Caco-2 (cell line): ENCODE measurements around the gene MBNL2. TPM values are rescaled to one million over a fixed set of nuclear protein-coding genes. Genes with fewer than 3 reads are reported as not detected.

Experiments
- BruUV-seq: library from RNA; stranded (reverse); fragments of 400-500 nt; replicated peaks from 2 replicates; lab custom pipeline; 2021; lab: Mats Ljungman, UMichigan
- CTCF ChIA-PET: fragments of 300-600 bp; sonication (Branson Sonifier 250); formaldehyde crosslinking; loops from one replicate; lab custom pipeline; 2022; ENCODE audit warnings: antibody characterized with exemption; lab: Charles Lee
- POLR2A ChIA-PET: fragments of 300-600 bp; sonication (Branson Sonifier 250); formaldehyde crosslinking; loops from one replicate; lab custom pipeline; 2022; ENCODE audit warnings: antibody characterized with exemption; lab: Charles Lee
- DNase-seq, 2 experiments: peaks; one replicate each; pipeline versions ENCODE4 v3.0.0 to v3.0.0-alpha.2; 2020 to 2022
- H3K27me3 ChIP-seq: replicated peaks from 2 replicates; pipeline ENCODE4 v1.6.0; 2011; ENCODE audit warnings: low read length; ENCODE audit not compliant: control insufficient read depth, insufficient read depth
- H3K36me3 ChIP-seq: 2 replicates; pipeline ENCODE4 v1.5.1; 2011; ENCODE audit warnings: low read length; ENCODE audit not compliant: control insufficient read depth, insufficient read depth
- H3K4me1 ChIP-seq: fragments of 250-450 bp; sonication (Bioruptor Pico); 2 replicates; pipeline ENCODE4 v1.5.1; 2020; ENCODE audit warnings: mild to moderate bottlenecking
- H3K4me3 ChIP-seq: 2 replicates; pipeline ENCODE4 v1.5.1; 2011; ENCODE audit warnings: low read depth, mild to moderate bottlenecking, control low read depth, low read length
- H3K9me3 ChIP-seq: fragments of 250-450 bp; sonication (Bioruptor Pico); 2 replicates; pipeline ENCODE4 v1.5.1; 2020; ENCODE audit warnings: mild to moderate bottlenecking, moderate library complexity
- H3K27ac Mint-ChIP-seq: one replicate; pipeline ENCODE4 v1.8.0; 2022; ENCODE audit warnings: mixed read lengths; ENCODE audit not compliant: unreplicated experiment
- H3K27me3 Mint-ChIP-seq: one replicate; pipeline ENCODE4 v1.8.0; 2022; ENCODE audit warnings: mixed read lengths; ENCODE audit not compliant: insufficient read depth, unreplicated experiment
- H3K36me3 Mint-ChIP-seq: one replicate; pipeline ENCODE4 v1.8.0; 2022; ENCODE audit warnings: mild to moderate bottlenecking, mixed read lengths; ENCODE audit not compliant: insufficient read depth, unreplicated experiment
- H3K4me1 Mint-ChIP-seq: one replicate; pipeline ENCODE4 v1.8.0; 2022; ENCODE audit warnings: low read depth, mixed read lengths; ENCODE audit not compliant: unreplicated experiment
- H3K4me3 Mint-ChIP-seq: one replicate; pipeline ENCODE4 v1.8.0; 2022; ENCODE audit warnings: mild to moderate bottlenecking, moderate library complexity, mixed read lengths; ENCODE audit not compliant: unreplicated experiment
- H3K9me3 Mint-ChIP-seq: one replicate; pipeline ENCODE4 v1.8.0; 2022; ENCODE audit warnings: mixed read lengths; ENCODE audit not compliant: unreplicated experiment
- CTCF ChIP-seq, 2 experiments: fragments of 200-600 bp in 1 of 2; IDR thresholded peaks; 1 replicate in 1 of 2; 2 replicates in 1 of 2; pipeline versions ENCODE4 v1.5.1 to v1.8.0; 2011 to 2022; ENCODE audit warnings: antibody characterized with exemption in 1 of 2, control low read depth in 1 of 2, inconsistent platforms in 1 of 2, low read depth in 1 of 2, low read length in 1 of 2, mild to moderate bottlenecking in 1 of 2, moderate library complexity in 1 of 2; ENCODE audit not compliant: insufficient read depth in 1 of 2, severe bottlenecking in 1 of 2, unreplicated experiment in 1 of 2
- intact Hi-C: fragments of 100-400 bp; cut with micrococcal nuclease; formaldehyde crosslinking; loops from one replicate; pipeline ENCODE4 v1.10.0; 2022; ENCODE audit not compliant: unreplicated experiment
- total RNA-seq: library from RNA; stranded (reverse); gene quantifications from 2 replicates; pipeline ENCODE4 v1.2.3, GENCODE V29; 2022

MBNL2 gene
- total RNA-seq, 1 experiment from 2014 or later, result 41.6 TPM

- TF ChIP-seq CTCF (IDR thresholded peaks at IDR 0.05; ENCODE audit: insufficient read depth in 1 of 2, low read depth in 1 of 2, low read length in 1 of 2, severe bottlenecking in 1 of 2, unreplicated experiment in 1 of 2), result no peak
- no peak overlapping the region for H3K4me3 ChIP-seq
- Mint-ChIP-seq H3K27ac (peak overlapping the region; percentile 33), H3K36me3 (no peaks in the 10 kb centered on the region), H3K4me3 (no peak overlapping the region), H3K4me1 (peaks cover 22% of the 10 kb centered on the region), H3K27me3 (no peaks in the 10 kb centered on the region), H3K9me3 (peaks cover 16% of the 10 kb centered on the region)
- BruUV-seq, result no TSS peak
- no peaks in the 10 kb centered on the region for H3K27me3 ChIP-seq
- intact Hi-C loops, result loop anchor here (5.0 kb wide), 1 partner anchor 84 kb away; no protein-coding TSS in a partner anchor
- CTCF ChIA-PET, result interaction anchor here (3.0 kb wide), 1 partner anchor 101 kb away, joined by 53 read pairs; no protein-coding TSS in a partner anchor
- no peaks in the 10 kb centered on the region for H3K36me3 ChIP-seq
- DNase-seq, result no peak
- POLR2A ChIA-PET, result no interaction called here
- H3K9me3 ChIP-seq, result peaks cover 4% of the 10 kb centered on the region; the same call in 1 of the 2 replicates
- H3K4me1 ChIP-seq, result peaks cover 26% of the 10 kb centered on the region
These were observed 10.8 kb upstream of the MBNL2 start for GRCh38 chr13:97211300-97211699.

GRCh38 chr13:97212004-97212403, 10.1 kb upstream of the MBNL2 start:
- Mint-ChIP-seq H3K27me3 (no peaks in the 10 kb centered on the region), H3K27ac (peak overlapping the region; percentile 33), H3K9me3 (peaks cover 11% of the 10 kb centered on the region), H3K36me3 (no peaks in the 10 kb centered on the region), H3K4me1 (peaks cover 22% of the 10 kb centered on the region), H3K4me3 (no peak overlapping the region)
- intact Hi-C loops, result loop anchor here (1.0 to 5.0 kb wide), 7 partner anchors 46 to 181 kb away; no protein-coding TSS in a partner anchor
- ChIA-PET CTCF (interaction anchor here (0.6 to 3.0 kb wide), 7 partner anchors 10 to 147 kb away, joined by 3 to 53 read pairs (median 4); partner anchors contain the start of gene MBNL2), POLR2A (no interaction called here)
- Histone ChIP-seq H3K9me3 (peaks cover 2% of the 10 kb centered on the region; the same call in 1 of the 2 replicates), H3K27me3 (no peaks in the 10 kb centered on the region), H3K36me3 (no peaks in the 10 kb centered on the region), H3K4me3 (no peak overlapping the region), H3K4me1 (peaks cover 24% of the 10 kb centered on the region)
- DNase-seq, result no peak
- BruUV-seq, result no TSS peak
- no peak for TF ChIP-seq CTCF (IDR thresholded peaks at IDR 0.05; ENCODE audit: insufficient read depth in 1 of 2, low read depth in 1 of 2, low read length in 1 of 2, severe bottlenecking in 1 of 2, unreplicated experiment in 1 of 2)

GRCh38 chr13:97212601-97213040, 9.5 kb upstream of the MBNL2 start:
- POLR2A ChIA-PET, result no interaction called here
- intact Hi-C loops, result loop anchor here (1.0 to 5.0 kb wide), 7 partner anchors 46 to 181 kb away; no protein-coding TSS in a partner anchor
- Mint-ChIP-seq H3K9me3 (peaks cover 10% of the 10 kb centered on the region), H3K27me3 (no peaks in the 10 kb centered on the region), H3K4me1 (peaks cover 22% of the 10 kb centered on the region), H3K4me3 (no peak overlapping the region), H3K36me3 (no peaks in the 10 kb centered on the region), H3K27ac (no peak overlapping the region)
- Histone ChIP-seq H3K4me3 (no peak overlapping the region), H3K27me3 (no peaks in the 10 kb centered on the region), H3K36me3 (no peaks in the 10 kb centered on the region), H3K9me3 (no peaks in the 10 kb centered on the region), H3K4me1 (peaks cover 24% of the 10 kb centered on the region)
- CTCF ChIA-PET, result interaction anchor here (0.6 to 3.0 kb wide), 8 partner anchors 9 to 147 kb away, joined by 3 to 53 read pairs (median 4); partner anchors contain the start of gene MBNL2
- peak; percentile 59 to 69 for TF ChIP-seq CTCF (IDR thresholded peaks at IDR 0.05; ENCODE audit: insufficient read depth in 1 of 2, low read depth in 1 of 2, low read length in 1 of 2, severe bottlenecking in 1 of 2, unreplicated experiment in 1 of 2)
- DNase-seq, result peak in 1 of 2 experiments; percentile 65
- BruUV-seq, result no TSS peak
